HepG2 (cell line): Measurements from ENCODE around the gene ENO4. TPM values are rescaled to one million over a fixed set of nuclear protein-coding genes. Genes with fewer than 3 reads are reported as not detected.

Experiments
- ATAC-seq: fragments of 200-7000 bp; cut with Tn5 transposase; 3 replicates; pipeline ENCODE4 v1.9.1; 2020; ENCODE audit warnings: mild to moderate bottlenecking, moderate library complexity
- BruUV-seq: library from RNA; stranded (reverse); fragments of 400-500 nt; replicated peaks from 2 replicates; lab custom pipeline; 2021; lab: Mats Ljungman, UMichigan
- CTCF ChIA-PET: fragments of 300-600 bp; formaldehyde crosslinking; extraction: SDS; loops from one replicate; lab custom pipeline; 2021; ENCODE audit warnings: low total read pairs, inconsistent platforms, low intra/inter-chr PET ratio; lab: Yijun Ruan, JAX
- POLR2A ChIA-PET: fragments of 350-600 bp; sonication (Branson Sonifier 250); formaldehyde crosslinking; loops from one replicate; lab custom pipeline; 2020; ENCODE audit warnings: antibody characterized with exemption, inconsistent platforms; lab: Yijun Ruan, JAX
- DNase-seq: peaks from one replicate; pipeline ENCODE4 v3.0.0-alpha.2; 2015; ENCODE audit warnings: low spot score
- FAIRE-seq: peaks from 3 replicates; lab custom pipeline; 2011; peaks lifted over from hg19 to GRCh38; lab: Jason Lieb, UNC
- H2AFZ ChIP-seq: one replicate; pipeline ENCODE4 v1.6.1; 2011; ENCODE audit warnings: low read length, inconsistent platforms
- H3K27ac ChIP-seq: fragments of 300-600 bp; 3 replicates; pipeline ENCODE4 v1.8.0; 2011; ENCODE audit warnings: mixed run types, mild to moderate bottlenecking, mixed read lengths, low read length, inconsistent platforms; ENCODE audit not compliant: insufficient read depth; ENCODE audit errors: extremely low read length
- H3K27me3 ChIP-seq, 2 experiments: fragments of 200-600 bp in 1 of 2; 2 replicates in 1 of 2; 3 replicates in 1 of 2; pipeline versions ENCODE4 v1.6.0 to v1.8.0; 2011; ENCODE audit warnings: low read length in 2 of 2, mild to moderate bottlenecking in 2 of 2, moderate library complexity in 2 of 2, inconsistent platforms in 1 of 2; ENCODE audit not compliant: insufficient read depth in 2 of 2, control insufficient read depth in 1 of 2
- H3K36me3 ChIP-seq, 2 experiments: fragments of 200-600 bp in 1 of 2; replicated peaks in 1 of 2; 2 replicates in 1 of 2; 3 replicates in 1 of 2; pipeline versions ENCODE4 v1.5.1 to v1.8.0; 2011; ENCODE audit warnings: low read length in 2 of 2, inconsistent platforms in 1 of 2; ENCODE audit not compliant: insufficient read depth in 2 of 2, control insufficient read depth in 1 of 2
- H3K4me1 ChIP-seq: 2 replicates; pipeline ENCODE4 v1.5.1; 2012; ENCODE audit warnings: low read length, inconsistent platforms; ENCODE audit not compliant: insufficient read depth
- H3K4me2 ChIP-seq: 2 replicates; pipeline ENCODE4 v1.6.0; 2011; ENCODE audit warnings: low read depth, low read length, inconsistent platforms
- H3K4me3 ChIP-seq, 3 experiments: fragments of 200-600 bp in 1 of 3; sonication (generic), shearing (Covaris generic) in 1 of 3; replicated peaks in 1 of 3; 2 replicates each; pipeline ENCODE4 v1.5.1; 2011 to 2016; ENCODE audit warnings: low read length in 3 of 3, inconsistent platforms in 2 of 3, low read depth in 2 of 3, mild to moderate bottlenecking in 2 of 3, control low read depth in 1 of 3, mixed read lengths in 1 of 3; ENCODE audit not compliant: insufficient read depth in 1 of 3
- H3K79me2 ChIP-seq: one replicate; pipeline ENCODE4 v1.6.1; 2011; ENCODE audit warnings: low read length, inconsistent platforms; ENCODE audit not compliant: insufficient read depth
- H3K9ac ChIP-seq: 2 replicates; pipeline ENCODE4 v1.6.0; 2011; ENCODE audit warnings: mild to moderate bottlenecking, low read depth, low read length, inconsistent platforms; ENCODE audit not compliant: insufficient read depth
- H3K9me3 ChIP-seq: 2 replicates; pipeline ENCODE4 v1.5.1; 2012; ENCODE audit warnings: mild to moderate bottlenecking, low read length
- H4K20me1 ChIP-seq: 2 replicates; pipeline ENCODE4 v1.6.0; 2011; ENCODE audit warnings: inconsistent platforms, mild to moderate bottlenecking, low read length, moderate library complexity; ENCODE audit not compliant: insufficient read depth
- CCDC6 ChIP-seq: sonication (generic); formaldehyde crosslinking; IDR thresholded peaks from 2 replicates; pipeline ENCODE4 v1.8.1; 2022; ENCODE audit warnings: mild to moderate bottlenecking, missing genetic modification reagents, moderate library complexity
- TRIM22 ChIP-seq: fragments of 450-650 bp; IDR thresholded peaks from 2 replicates; pipeline ENCODE4 v1.6.1; 2017
- YEATS2 ChIP-seq: sonication (generic); formaldehyde crosslinking; IDR thresholded peaks from 2 replicates; pipeline ENCODE4 v1.4.0; 2020; ENCODE audit warnings: missing genetic modification reagents, borderline replicate concordance
- ZNF687 ChIP-seq: sonication (generic); formaldehyde crosslinking; IDR thresholded peaks from 2 replicates; pipeline ENCODE4 v1.5.1; 2020; ENCODE audit warnings: mild to moderate bottlenecking, missing genetic modification reagents, moderate library complexity
- WGBS: methylation state at CpG from one replicate; pipeline ENCODE4 v1.1.6; 2017; ENCODE audit warnings: low lambda C conversion rate; 5-methylcytosine and 5-hydroxymethylcytosine counted together
- in situ Hi-C: cut with HindIII; loops from 2 replicates; pipeline ENCODE4 v1.10.0; 2017; ENCODE audit warnings: low pct_unique_long_range_greater_than_20kb; ENCODE audit not compliant: extremely low pct_ligation_motif_present
- intact Hi-C: fragments of 100-400 bp; cut with micrococcal nuclease; formaldehyde crosslinking; loops from one replicate; pipeline ENCODE4 v1.10.0; 2022; ENCODE audit not compliant: unreplicated experiment
- polyA plus RNA-seq, 8 experiments: library from polyadenylated mRNA; depleted of rRNA in 3 of 8; stranded (reverse) in 7 of 8; unstranded in 1 of 8; fragments of >200 nt; fragmentation: Illumina TruSeq in 4 of 8; extraction: Trizol in 4 of 8; gene quantifications; 2 replicates each; pipeline versions ENCODE4 v1.2.1 to v1.2.3, GENCODE V29; 2011 to 2016; ENCODE audit warnings: low read depth in 4 of 8, missing spikeins in 1 of 8, mixed read lengths in 1 of 8; ENCODE audit not compliant: insufficient read depth in 1 of 8
- total RNA-seq, 5 experiments: library from RNA; depleted of rRNA; stranded (reverse); fragments of >200 nt; fragmentation: Illumina TruSeq; extraction: Trizol; gene quantifications; 2 replicates each; pipeline ENCODE4 v1.2.3, GENCODE V29; 2016; ENCODE audit warnings: low read depth in 1 of 5

The ENO4 gene
- total and polyA plus RNA-seq, 2 of the 13 experiments (the other 11 are each of a cell fraction or from before 2014, with no cell fraction given) = not detected

DNA sequence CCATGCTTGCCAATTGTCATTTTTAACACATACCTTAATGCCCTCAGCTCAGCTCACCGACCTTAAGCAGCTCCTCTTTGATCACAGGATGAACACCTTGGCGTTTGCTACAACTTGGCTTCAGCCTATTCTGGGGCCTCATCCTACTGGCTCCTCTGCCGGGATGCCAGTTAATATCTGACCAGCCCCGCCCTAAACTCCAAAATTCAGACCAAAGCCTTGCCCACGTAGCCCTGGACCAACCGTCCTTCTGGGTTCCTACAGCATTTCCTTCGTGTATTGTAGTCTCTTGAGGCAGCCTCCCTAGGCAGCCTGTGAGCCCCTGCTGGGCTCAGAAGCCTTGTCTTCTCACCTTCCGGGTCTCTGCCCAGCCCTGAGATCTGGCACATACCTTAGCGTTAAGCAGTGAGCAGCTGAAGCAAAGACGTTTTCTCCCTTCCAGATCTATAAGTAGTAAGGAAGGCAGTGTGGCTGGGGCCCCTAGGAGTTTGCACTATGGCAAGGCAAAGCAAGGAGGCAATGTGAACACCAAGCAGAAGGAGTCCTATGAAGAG, 836 bp downstream of the ENO4 start:
- ATAC-seq = peak; percentile 21
- H3K9me3 ChIP-seq = no peaks in the 10 kb centered on the region
- peak overlapping the region; percentile 50 to 68 (median 56); a peak in 5 of 6 replicates for H3K4me3 ChIP-seq
- ChIA-PET POLR2A (interaction anchor here (1.3 kb wide), 1 partner anchor 325 kb away, joined by 3 read pairs; no protein-coding TSS in a partner anchor), CTCF (no interaction called here)
- no peaks in the 10 kb centered on the region; the same call in 1 of the 2 replicates for H3K4me1 ChIP-seq
- peak overlapping the region; percentile 81 for H3K4me2 ChIP-seq
- H3K9ac ChIP-seq = no peak overlapping the region
- peaks cover 0 to 36% of the 10 kb centered on the region in 2 experiments; a peak in 2 of 5 replicates for H3K27me3 ChIP-seq
- H3K79me2 ChIP-seq = no peaks in the 10 kb centered on the region
- intact Hi-C loops (no loop called here), in situ Hi-C loops (no loop called here)
- no peak overlapping the region for H2AFZ ChIP-seq
- H4K20me1 ChIP-seq = no peaks in the 10 kb centered on the region
- 25% methylated on average over 10 of the region's 10 CpGs for WGBS
- FAIRE-seq = no peak
- H3K27ac ChIP-seq = no peak overlapping the region
- no TSS peak for BruUV-seq
- no peak for TF ChIP-seq YEATS2 (CRISPR knock-in tag)
- no peak for TF ChIP-seq TRIM22
- TF ChIP-seq ZNF687 (CRISPR knock-in tag) = 0 out of 2 replicates have a peak, but pooled peaks have one; percentile 14
- 0 out of 2 replicates have a peak, but pooled peaks have one; percentile 26 for TF ChIP-seq CCDC6 (CRISPR knock-in tag)
- H3K36me3 ChIP-seq = no peaks in the 10 kb centered on the region
- no peak for DNase-seq
